Lower lobe of right lung (tissue), 2 donors: ENCODE measurements around the gene LRRIQ4. TPM values are rescaled to one million over a fixed set of nuclear protein-coding genes. Genes with fewer than 3 reads are reported as not detected.

Source experiments
- ATAC-seq, 2 donors: fragments of 200-7000 bp; cut with Tn5 transposase; one replicate each; pipeline ENCODE4 v1.9.1; 2020 to 2022; ENCODE audit warnings: mild to moderate bottlenecking in 2 of 2, moderate library complexity in 2 of 2
- DNase-seq: peaks from one replicate; pipeline ENCODE4 v3.0.0-alpha.2; 2020
- H3K27ac ChIP-seq: fragments of 200-600 bp; one replicate; pipeline ENCODE4 v1.8.0; 2022
- H3K27me3 ChIP-seq: fragments of 200-600 bp; one replicate; pipeline ENCODE4 v1.8.0; 2022; ENCODE audit warnings: low read depth
- H3K36me3 ChIP-seq: fragments of 200-600 bp; one replicate; pipeline ENCODE4 v1.8.0; 2022; ENCODE audit warnings: mild to moderate bottlenecking
- H3K4me1 ChIP-seq: fragments of 200-600 bp; one replicate; pipeline ENCODE4 v1.8.0; 2022
- H3K4me3 ChIP-seq: fragments of 200-600 bp; one replicate; pipeline ENCODE4 v1.8.0; 2022; ENCODE audit warnings: mild to moderate bottlenecking
- H3K9me3 ChIP-seq: fragments of 200-600 bp; one replicate; pipeline ENCODE4 v1.8.0; 2022
- intact Hi-C: fragments of 100-400 bp; cut with DNase I; formaldehyde crosslinking; loops from one replicate; pipeline ENCODE4 v1.11.0; 2022
- total RNA-seq: library from RNA; stranded (reverse); fragmentation: NEBNext Ultra II Directional; extraction: Animal tissue kit (Norgen Biotek cat#: 25700); gene quantifications from one replicate; pipeline ENCODE4 v1.2.1, GENCODE V29; 2021
- TF ChIP-seq, protein P1 (sequence below): fragments of 200-600 bp; IDR thresholded peaks from one replicate; pipeline ENCODE4 v1.8.0; 2022; ENCODE audit warnings: antibody characterized with exemption, mild to moderate bottlenecking
- donor health status: DM: no; HTN: yes; CAD: no; lungs with severe emphysema.

The LRRIQ4 gene
- total RNA-seq, 1 donor from 2014 or later: not detected

DNA sequence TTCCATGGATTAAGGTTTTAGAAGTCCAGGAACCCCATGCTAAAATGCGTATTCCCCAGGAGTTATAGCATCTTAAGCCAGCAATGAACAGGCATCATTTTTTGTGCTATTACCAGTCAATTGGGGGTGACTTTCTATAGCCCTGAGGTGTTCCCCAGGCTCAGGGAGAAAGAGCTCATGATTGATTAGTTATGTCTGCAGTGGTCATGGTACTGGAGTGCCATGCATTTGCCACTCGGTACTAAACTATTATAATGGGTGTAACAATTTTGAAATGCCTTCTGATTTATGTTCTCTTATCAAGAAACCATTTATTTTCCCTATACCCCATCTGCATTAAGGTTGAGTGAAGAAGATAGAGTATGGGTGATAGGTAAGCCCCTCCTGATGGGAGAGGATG is 45.1 kb downstream of the LRRIQ4 start:
- H3K9me3 ChIP-seq: no peaks in the 10 kb centered on the region
- H3K36me3 ChIP-seq: no peaks in the 10 kb centered on the region
- TF ChIP-seq, protein P1, sequence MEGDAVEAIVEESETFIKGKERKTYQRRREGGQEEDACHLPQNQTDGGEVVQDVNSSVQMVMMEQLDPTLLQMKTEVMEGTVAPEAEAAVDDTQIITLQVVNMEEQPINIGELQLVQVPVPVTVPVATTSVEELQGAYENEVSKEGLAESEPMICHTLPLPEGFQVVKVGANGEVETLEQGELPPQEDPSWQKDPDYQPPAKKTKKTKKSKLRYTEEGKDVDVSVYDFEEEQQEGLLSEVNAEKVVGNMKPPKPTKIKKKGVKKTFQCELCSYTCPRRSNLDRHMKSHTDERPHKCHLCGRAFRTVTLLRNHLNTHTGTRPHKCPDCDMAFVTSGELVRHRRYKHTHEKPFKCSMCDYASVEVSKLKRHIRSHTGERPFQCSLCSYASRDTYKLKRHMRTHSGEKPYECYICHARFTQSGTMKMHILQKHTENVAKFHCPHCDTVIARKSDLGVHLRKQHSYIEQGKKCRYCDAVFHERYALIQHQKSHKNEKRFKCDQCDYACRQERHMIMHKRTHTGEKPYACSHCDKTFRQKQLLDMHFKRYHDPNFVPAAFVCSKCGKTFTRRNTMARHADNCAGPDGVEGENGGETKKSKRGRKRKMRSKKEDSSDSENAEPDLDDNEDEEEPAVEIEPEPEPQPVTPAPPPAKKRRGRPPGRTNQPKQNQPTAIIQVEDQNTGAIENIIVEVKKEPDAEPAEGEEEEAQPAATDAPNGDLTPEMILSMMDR: no peak
- no peaks in the 10 kb centered on the region for H3K4me1 ChIP-seq
- intact Hi-C loops: no loop called here
- no peak overlapping the region for H3K27ac ChIP-seq
- no peaks in the 10 kb centered on the region for H3K27me3 ChIP-seq
- H3K4me3 ChIP-seq: no peak overlapping the region
- DNase-seq: no peak
- no peak for ATAC-seq

DNA sequence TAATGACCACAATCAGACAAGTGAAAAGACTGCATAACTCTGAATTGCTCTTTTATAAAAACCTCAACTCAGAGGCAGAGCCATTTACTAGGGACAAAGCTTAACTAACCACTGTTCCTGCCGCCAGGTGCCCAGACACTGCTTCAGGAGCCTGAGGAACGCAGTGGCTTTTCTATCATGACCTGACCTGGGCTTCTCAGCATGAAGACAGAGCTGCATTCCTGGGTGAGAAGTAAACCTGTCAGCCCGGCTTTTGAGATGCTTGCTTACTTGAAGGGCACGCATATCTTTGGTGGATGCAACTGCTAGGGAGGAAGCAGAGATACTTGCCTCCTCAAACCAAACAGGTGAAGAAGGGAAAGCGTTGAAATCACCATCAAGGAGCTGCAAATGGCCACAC is 49.2 kb downstream of the LRRIQ4 start:
- TF ChIP-seq, protein P1: no peak

DNA sequence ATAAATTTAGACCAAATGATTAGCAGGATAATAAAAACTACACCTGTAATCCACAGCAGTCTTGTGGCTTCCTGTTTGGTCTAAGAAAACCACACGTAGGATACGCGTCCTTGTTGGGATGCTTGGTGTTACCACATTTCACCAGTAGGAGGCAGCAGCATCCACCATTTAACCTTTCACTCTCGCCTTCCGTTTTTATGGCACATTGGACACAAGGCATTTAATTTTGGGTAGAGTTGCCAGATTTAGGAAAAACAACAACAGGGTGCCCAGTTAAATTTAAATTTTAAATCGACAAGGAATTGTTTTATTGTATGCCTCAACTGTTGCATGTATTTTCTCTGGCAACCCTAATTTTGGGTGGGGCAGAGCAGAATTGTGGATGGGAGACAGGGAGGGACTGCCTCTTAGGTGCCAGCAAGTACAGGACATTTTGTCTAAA is 50.8 kb downstream of the LRRIQ4 start:
- no peak overlapping the region for H3K27ac ChIP-seq

More for the DNA sequence above, 49.2 kb downstream of the LRRIQ4 start:
- ATAC-seq (no peak), DNase-seq (no peak)
- intact Hi-C loops: no loop called here
- H3K27ac ChIP-seq: no peak overlapping the region
- H3K27me3 ChIP-seq: no peaks in the 10 kb centered on the region
- no peak overlapping the region for H3K4me3 ChIP-seq
- H3K9me3 ChIP-seq: no peaks in the 10 kb centered on the region
- H3K4me1 ChIP-seq: peaks cover 8% of the 10 kb centered on the region
- H3K36me3 ChIP-seq: no peaks in the 10 kb centered on the region

DNA sequence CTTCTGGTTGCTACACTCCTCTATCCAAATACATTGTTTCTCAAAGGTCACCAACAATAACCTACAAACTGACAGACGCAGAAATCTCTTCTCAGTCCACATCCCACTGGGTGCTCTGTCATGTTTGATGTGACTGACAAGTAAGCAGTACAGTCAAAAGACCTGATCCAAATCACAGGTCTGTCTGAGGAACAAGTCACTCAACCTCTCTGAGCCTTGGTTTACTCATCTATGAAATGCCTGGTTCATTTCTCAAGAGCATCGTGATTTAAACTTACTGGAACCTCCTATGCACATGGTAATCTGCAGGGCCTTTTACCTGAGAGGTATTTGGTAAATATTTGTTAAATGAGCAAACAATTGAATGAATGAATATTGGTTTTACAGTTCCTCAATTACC is 51.6 kb downstream of the LRRIQ4 start:
- Histone ChIP-seq H3K27me3 (no peaks in the 10 kb centered on the region), H3K27ac (no peak overlapping the region), H3K4me3 (no peak overlapping the region), H3K36me3 (no peaks in the 10 kb centered on the region), H3K9me3 (no peaks in the 10 kb centered on the region), H3K4me1 (peaks cover 8% of the 10 kb centered on the region)
- DNase-seq: no peak
- TF ChIP-seq, protein P1: no peak
- ATAC-seq: no peak
- intact Hi-C loops: no loop called here

More for the DNA sequence above, 50.8 kb downstream of the LRRIQ4 start:
- DNase-seq (peak; percentile 52), ATAC-seq (peak; percentile 87 to 91)
- Histone ChIP-seq H3K4me3 (no peak overlapping the region), H3K9me3 (no peaks in the 10 kb centered on the region), H3K4me1 (peaks cover 8% of the 10 kb centered on the region), H3K36me3 (no peaks in the 10 kb centered on the region), H3K27me3 (no peaks in the 10 kb centered on the region)
- intact Hi-C loops: no loop called here
- TF ChIP-seq, protein P1: peak; percentile 94

DNA sequence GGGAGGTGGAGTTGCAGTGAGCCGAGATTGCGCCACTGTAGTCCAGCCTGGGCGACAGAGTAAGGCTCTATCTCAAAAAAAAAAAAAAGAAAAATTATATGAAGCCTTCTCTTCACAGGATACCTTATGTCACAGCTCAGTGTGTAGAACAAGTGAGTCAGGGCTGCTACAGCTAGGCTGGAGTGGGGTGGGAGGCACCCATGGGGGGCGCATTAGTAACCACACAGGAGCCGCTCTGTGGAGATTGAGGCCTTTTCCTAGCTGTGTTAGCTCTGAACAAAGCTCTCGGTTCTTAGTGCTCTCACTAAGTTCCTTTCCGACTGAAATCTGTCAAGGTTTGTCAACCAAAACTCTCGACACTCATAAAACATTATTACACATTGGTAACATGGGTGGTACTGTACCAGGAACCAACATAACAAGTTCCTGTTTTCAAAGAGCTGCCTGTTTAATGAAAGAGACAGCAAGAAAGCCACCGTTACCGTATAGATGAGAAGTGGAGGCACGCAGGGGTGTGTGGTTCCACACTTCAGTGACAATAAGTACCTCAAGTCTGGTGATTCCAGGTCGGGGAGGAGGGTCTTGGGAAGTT is 52.6 kb downstream of the LRRIQ4 start:
- H3K9me3 ChIP-seq: no peaks in the 10 kb centered on the region
- peaks cover 8% of the 10 kb centered on the region for H3K4me1 ChIP-seq
- H3K27me3 ChIP-seq: no peaks in the 10 kb centered on the region
- ATAC-seq (peak; percentile 54 to 60), DNase-seq (no peak)
- H3K36me3 ChIP-seq: no peaks in the 10 kb centered on the region
- H3K27ac ChIP-seq: no peak overlapping the region
- intact Hi-C loops: no loop called here
- TF ChIP-seq, protein P1: no peak
- no peak overlapping the region for H3K4me3 ChIP-seq
